HG03439 (cell line): Measurements from ENCODE around the gene OLFML1.
A peak's percentile ranks its signal among the peaks of the same experiment; 100 is the strongest.

ENCODE experiments used
- ATAC-seq: cut with Tn5 transposase; IDR thresholded peaks from one replicate; pipeline ENCODE4 v1.9.1; 2021; ENCODE audit warnings: mild to moderate bottlenecking, moderate library complexity; ENCODE audit not compliant: unreplicated experiment

OLFML1 gene

GRCh38 chr11:7530013-7530640, 44.8 kb downstream of the OLFML1 start:
- no peak for ATAC-seq

DNA sequence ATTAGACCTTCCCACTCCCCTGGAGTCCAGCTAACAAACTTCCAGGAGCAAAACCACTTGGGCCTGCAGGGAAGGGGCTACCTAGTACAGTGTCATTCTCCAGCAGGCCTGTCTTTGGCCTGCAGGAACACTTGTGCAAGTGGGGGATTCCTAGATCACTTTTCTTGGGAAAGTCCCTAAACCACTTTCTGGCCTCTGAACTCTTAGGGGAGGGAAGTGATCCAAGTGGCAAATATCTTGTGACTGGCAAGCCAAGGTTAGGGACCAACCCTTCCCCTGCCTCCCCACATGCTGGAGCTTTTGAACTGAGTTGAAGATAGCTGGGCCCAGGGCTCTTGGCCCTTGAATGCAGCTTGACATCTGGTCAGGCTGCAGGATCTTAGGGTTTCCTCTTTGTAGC, 45.7 kb downstream of the OLFML1 start:
- no peak for ATAC-seq

GRCh38 chr11:7532405-7533145, 47.3 kb downstream of the OLFML1 start:
- no peak for ATAC-seq

DNA sequence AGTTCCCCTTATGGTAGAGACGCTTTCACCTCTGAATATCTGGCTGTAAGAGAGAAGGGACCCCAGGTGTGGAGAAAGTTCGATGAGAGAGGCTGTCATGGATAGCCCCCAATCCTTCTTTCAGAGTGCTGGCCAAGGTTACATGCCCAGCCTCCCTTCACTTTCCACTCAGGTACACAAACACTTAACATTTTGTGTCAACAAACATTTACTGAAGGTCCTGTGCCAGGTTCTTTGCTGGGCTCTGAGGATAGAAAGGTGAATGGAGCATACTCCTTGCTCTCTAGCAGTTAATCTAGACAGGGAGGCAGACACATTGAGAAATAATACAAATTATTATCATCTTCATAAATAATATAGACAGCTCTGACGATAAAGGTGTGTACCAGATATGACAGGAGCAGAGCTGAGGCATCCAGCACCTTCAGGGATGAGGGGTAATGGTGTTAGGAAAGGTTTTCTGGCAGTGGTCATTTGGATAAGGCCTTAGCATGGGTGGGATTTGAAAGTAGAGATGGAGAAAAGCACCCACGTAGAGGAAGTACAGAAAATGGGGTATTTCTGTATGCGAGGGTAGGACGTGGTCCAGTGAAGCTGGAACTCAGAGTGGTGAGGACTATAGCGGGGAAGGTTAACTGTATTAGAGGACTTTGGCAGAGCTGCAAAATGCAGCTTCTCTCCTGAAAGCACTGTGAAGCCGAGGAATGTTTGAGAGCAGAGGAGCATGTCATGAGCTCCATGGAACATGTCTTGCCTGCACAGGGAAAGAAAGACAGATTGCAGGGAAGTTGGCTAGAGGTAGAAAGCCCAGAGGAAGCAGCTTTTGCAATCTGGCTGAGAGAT, 48.1 kb downstream of the OLFML1 start:
- ATAC-seq = no peak

DNA sequence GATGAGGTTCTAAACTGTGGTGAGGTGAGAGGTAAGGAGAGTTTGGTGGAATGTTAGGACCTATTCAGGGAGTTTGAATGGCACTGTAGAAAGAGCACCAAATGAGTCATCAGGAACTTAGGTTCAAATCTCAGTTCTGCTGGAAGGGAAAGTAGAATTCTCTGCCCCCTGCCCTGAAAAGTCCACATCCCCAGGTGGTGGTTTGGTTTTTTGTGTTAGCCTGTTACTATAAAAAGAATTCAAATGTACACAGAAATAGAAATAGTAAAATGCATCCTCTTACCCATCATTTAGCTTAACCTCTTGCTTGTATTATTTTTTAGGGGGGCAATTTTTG, 48.7 kb downstream of the OLFML1 start:
- no peak for ATAC-seq

GRCh38 chr11:7536100-7536499, 50.8 kb downstream of the OLFML1 start:
- no peak for ATAC-seq

DNA sequence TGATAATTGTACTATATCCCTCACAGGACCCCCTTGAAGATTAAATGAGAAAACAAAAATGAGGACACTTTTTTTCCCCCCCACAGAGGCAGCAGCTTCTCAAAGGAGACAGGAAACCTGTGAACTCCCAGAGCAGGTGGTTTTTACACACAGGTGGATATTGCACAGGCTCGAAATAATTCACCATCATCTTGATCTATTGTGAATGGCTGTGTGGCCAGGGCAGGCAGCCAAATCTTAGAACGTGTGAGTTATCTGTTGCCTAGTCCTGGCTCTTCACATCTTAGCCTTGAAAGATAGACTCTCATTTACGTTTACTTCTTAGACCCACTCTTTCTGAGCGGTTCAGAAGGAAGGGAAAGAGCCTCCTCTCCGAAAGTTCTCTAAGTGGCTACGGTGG, 52.0 kb downstream of the OLFML1 start:
- ATAC-seq = no peak

GRCh38 chr11:7538031-7538430, 52.7 kb downstream of the OLFML1 start:
- no peak for ATAC-seq

- no peak for ATAC-seq
Measured at GRCh38 chr11:7538466-7539454, 53.5 kb downstream of the OLFML1 start.

DNA sequence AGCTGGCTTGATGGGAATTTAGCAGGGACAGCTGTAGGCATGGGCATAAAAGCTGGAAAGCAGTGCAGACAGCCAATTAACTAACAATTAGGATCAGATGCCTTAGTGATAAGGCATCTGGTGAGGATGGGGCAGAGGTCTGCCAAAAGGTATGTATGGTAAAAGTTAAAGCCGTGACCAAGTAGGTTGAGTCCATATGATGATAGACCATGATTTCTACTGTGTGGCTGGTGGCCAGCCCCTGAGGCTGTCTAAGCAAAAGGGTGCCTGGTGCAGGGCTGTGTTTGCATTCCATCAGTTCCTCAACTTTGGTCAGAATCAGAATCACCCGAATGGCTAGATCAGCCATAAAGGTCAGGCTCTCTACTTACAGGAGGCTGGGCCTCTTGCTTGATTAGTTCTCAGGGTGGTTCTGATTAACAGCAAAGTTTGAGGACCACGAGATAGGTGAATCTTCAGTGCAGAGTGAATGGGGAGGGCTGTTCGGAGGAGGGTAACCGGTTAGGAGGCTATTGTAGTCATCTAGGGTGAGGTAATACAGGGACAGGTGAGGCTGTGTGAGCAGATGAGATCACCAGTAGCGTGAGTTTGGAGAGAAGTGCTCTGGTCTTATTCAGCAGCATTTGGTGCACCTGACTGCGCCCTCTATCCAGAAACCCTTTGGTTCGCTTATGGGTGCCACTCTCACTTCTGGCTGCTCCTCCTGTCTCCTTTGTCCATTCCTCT, 55.7 kb downstream of the OLFML1 start:
- ATAC-seq = no peak

DNA sequence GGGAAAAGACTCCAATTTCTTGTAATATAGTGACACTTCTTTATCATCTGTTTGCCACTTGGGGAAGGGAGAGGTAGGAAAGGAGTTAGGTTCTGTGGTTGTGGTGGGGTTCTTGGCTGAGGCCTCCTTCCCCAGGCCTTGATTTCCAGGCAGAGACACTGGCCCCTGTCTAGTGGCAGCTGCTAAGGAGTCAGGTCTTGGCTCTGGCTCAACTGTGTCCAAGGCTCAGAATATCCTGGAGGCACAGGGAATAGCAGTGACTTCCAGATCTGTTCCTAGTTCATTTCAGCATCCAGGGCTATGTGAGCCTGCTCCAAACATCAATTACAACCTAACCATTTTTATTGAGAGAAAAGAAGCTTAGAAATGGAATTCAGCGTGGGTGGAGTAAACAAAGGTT, 58.0 kb downstream of the OLFML1 start:
- ATAC-seq = no peak

GRCh38 chr11:7544021-7544420, 58.7 kb downstream of the OLFML1 start:
- ATAC-seq = no peak

DNA sequence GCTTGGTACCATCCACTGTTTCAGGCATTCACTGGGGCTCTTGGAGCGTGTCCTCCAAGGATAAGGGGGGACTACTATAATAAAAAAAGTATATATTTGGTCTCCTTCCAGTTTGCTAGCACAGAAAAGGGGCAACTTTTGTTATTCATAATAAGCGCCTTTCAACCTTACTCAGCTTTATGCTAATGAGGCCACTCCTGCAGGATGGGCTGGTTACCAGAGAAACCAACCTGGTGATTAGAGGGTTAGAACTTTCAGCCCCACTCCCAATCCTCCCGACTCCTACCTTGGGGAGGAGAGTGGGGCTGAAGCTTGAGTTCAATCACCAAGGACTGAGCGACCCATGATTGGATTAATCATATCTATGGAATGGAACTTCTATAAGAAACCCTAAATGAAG, 60.3 kb downstream of the OLFML1 start:
- ATAC-seq = no peak

DNA sequence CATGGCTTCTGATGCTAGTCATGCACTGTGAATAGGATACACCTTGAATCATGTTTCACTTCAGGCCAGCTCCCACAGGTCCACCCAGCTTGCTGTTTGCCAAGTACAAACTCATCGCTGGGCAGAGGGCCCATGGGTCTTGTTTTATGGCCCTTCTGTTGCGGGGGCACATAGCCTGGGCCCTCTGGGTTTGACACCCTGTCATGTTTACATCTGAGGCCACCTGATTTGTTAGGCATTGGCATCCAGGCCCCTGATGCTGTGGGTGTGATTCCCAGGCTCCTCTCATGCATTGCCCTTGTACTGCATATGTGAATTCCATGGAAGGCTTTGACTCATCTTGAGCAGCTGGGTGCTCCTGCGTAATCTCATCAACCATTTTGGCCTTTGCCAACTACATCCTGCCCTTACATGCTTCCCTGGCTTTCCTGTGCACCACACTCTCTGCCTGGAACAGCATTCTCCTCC, 61.1 kb downstream of the OLFML1 start:
- no peak for ATAC-seq

GRCh38 chr11:7547687-7548086, 62.4 kb downstream of the OLFML1 start:
- ATAC-seq = no peak

- ATAC-seq = peak; percentile 69
Measured at GRCh38 chr11:7548659-7549274, 63.5 kb downstream of the OLFML1 start.

DNA sequence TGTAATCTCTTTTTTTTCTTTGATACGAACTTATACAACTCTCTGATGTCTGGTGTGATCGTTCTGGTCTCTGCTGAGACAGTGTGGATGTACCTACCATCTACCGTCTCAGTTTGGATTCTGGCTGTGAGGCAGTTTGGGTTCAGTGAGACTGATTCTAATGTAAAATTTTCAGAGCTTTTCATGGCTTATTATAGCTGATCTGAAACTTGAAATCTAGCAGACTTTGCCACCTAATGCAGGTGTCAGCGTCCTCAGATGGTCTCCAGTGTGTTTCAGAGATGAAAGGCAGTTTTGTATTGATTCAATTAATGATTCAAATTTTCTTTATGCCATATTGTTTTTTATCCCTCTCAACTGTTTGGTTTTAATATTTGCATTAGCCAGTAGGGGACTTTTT, 64.4 kb downstream of the OLFML1 start:
- ATAC-seq = no peak

- ATAC-seq = no peak
Measured at GRCh38 chr11:7551571-7551970, 66.3 kb downstream of the OLFML1 start.

DNA sequence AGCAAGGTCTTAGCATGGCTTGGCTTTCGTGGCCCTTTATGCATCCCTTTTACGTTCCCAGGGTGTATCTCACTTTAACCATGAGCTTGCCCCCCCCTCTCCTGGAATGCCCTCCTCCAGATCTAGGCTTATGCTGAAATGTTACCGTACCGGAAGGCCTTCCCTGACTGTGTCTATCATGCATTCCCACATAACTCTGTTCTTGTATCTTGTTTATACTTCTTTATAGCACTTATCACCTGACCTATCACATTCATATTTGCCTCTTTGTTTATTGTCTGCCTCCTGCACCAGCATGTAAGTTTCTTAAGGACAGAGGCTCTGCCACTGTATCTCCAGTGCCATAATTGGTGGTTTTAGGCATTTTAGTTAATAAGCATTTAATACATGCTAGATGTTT, 67.4 kb downstream of the OLFML1 start:
- no peak for ATAC-seq
